HTR-8/SVneo (cell line): ENCODE measurements around the gene SLC28A1.
A peak's percentile ranks its signal among the peaks of the same experiment; 100 is the strongest.
"Not testable (repeated sequence)": the region's sequence is repeated elsewhere in the genome, so short reads cannot be mapped to it uniquely, and the experiment has no call there.

Experiments
- DNase-seq: peaks from one replicate; pipeline ENCODE4 v3.0.0; 2011; ENCODE audit warnings: low spot score, mixed read lengths; ENCODE audit not compliant: insufficient read length
- FAIRE-seq: peaks from 2 replicates; lab custom pipeline; 2011; peaks lifted over from hg19 to GRCh38; lab: Jason Lieb, UNC

SLC28A1 gene

DNA sequence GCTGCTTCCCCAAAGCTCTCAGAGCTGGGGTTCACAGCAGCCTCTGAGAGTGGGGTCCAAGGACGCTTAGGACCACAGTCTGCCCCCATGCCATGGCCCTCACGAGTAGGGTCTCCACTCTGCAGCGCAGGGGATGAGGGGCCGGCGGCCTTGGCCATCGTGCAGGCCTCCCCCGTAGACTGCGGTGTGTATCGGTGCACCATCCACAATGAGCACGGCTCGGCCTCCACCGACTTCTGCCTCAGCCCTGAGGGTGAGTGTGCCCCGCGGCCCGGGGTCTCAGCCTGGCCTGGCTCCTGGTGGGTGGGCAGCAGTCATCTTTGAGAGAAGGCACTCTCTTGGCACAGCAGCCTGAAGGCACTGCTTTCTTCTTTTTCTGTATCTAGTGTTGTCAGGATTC lies 24.8 kb upstream of the SLC28A1 start:
- FAIRE-seq = no peak

DNA sequence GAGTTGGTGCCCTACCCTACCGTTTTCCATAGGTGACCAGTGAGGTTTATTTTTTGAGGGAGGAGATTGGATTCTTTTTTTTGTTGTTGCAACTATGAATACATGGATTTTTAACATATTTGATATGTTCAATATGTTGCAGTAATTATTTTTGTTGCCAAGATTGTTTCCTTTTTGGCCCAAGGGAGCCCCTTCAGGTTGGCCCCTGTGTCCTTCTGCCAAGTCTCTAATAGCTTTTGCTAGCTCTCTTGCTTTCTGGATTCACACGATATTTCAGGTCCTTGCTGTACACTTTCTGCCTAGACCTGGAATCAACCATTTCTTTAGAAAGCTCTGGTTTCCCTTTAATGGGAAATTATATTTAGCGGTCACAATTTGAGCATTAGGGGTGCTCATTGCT lies 22.7 kb upstream of the SLC28A1 start:
- FAIRE-seq (no peak), DNase-seq (no peak)

More for the DNA sequence above, 24.8 kb upstream of the SLC28A1 start:
- no peak for DNase-seq

DNA sequence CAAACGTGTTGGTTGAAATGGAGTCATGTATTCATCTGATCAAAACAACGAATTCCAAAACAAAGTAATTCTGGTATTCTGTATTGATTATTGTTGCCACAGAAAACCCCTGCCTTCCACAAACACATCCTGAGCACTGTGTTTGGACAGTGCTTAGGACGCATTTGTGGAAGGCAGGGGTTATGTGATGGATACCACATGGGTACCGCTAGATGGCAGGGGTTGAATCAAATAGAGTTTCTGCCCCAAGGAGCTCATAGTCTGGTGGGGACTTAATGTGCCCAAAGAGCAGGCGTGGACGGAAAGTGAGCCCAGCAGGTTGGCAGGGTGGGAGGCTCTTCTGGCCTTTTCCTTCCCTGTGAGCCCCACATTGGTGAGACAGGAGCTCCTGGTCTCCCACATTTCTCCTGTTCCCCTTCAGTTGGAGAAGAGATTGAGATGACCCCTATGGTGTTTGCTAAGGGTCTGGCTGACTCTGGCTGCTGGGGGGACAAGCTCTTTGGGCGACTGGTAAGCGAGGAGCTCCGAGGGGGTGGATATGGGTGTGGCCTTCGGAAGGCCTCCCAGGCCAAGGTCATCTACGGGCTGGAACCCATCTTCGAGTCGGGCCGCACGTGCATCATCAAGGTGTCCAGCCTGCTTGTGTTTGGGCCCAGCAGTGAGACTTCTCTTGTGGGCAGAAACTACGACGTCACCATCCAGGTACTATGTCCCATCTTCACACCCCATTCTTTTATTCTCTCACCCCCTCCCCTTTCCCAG lies 22.1 kb upstream of the SLC28A1 start:
- no peak for FAIRE-seq
- DNase-seq = no peak

DNA sequence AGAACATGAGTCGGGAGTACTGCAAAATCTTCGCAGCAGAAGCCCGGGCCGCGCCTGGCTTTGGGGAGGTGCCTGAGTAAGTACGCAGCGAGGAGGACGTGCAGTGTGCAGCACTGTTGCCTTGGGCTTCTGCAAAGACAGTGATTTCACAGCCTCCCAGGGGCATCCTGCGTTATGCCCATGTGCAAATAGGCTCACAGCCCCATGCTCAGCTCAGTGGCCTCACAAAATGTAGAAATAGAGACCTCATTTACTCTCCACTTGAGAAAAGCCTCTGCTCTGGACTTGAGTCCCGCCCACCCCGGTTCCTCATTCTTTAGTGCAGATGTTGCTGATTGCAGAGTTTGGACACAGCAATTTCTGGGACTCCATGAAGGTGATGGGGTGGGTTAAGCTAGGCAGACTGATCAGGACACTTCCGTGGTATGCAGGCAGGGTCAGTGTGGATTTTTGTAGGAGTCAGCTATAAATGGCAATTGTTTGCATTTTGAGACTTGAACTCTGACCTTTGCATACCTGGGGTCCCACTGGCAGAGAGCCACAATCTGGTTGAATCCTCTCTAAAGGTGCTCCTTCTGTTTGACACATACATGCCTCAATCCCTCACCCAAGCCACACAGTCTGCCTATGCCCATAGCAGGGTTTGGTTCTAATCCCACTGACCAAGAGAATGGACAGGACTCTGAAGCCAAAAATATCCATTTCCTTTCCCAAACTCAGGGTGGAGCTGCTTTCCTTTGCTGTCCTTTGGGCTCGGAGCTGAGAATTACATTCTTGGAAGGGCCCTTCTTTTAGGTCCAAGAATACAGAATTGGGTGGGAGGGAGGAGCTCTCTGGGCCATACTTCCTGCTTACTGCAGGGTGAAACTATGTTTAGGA lies 20.7 kb upstream of the SLC28A1 start:
- DNase-seq (no peak), FAIRE-seq (no peak)

DNA sequence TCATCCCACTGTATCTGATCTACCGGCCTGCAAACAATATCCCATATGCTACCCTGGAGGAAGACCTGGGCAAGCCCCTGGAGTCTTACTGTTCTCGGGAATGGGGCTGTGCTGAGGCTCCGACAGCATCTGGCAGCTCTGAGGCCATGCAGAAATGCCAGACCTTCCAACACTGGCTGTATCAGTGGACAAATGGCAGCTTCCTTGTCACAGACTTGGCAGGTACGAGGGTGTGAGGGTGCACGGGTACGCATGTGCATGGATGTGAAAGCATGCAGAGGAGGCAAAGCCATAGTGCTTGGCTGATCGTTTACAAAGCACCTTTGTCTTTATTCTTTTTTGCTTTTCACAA lies 20.0 kb upstream of the SLC28A1 start:
- FAIRE-seq = no peak
- no peak for DNase-seq

DNA sequence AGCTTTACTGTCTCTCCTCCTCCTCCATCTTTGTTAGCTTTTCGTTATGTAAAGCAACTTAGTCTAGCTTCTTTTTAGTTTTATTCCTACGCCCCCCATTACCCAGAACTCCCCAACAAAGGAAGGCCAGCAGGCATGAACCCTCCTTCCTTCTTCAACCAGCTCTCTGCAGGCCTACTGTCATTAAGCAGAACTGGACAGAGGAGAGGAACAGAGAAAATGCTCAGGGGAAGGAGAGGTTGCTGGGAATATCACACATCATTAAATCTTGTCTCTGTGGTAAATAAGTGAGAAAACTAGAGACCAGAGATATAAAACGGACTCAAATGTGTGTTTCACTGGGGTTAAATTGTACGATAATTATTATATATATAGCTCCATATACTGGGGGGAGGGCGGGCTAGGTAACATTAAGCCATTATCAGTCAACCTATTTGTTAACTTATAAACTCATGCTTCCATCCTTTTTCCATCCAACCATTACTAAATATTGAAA lies 19.3 kb upstream of the SLC28A1 start:
- DNase-seq (no peak), FAIRE-seq (no peak)

DNA sequence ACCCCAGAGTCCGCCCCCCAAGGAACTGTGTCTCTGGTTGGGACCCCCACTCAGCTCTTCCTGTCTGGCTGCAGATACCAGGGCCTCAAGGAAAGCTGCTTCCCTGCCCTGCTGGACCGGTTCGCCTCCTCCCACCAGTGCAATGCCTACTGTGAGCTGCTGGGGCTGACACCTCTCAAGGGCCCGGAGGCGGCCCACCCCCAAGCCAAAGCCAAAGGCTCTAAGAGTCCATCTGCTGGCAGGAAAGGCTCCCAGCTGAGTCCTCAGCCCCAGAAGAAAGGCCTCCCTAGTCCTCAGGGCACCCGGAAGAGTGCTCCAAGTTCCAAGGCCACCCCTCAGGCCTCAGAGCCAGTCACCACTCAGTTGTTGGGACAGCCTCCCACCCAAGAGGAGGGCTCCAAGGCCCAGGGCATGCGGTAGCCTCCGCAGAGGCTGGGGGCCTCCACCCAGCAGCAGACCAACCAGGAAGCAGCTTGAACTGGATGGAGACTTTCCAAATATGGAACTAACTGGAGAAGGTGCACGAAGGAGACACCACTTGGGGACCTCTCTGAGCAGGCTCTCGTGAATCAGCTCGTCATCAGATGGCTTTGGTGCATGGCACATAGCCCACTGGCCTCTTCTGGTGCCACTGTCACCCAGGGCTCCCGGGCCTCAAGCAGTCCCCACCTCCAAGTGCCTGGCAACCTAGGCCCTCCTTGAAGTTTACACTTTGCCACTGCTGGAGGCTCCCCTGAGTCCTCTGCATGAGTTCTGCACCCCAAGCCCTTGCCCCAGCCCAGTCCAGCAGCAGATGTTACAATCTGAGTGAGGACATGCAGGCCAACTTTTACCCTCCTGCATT lies 16.2 kb upstream of the SLC28A1 start:
- no peak for FAIRE-seq
- DNase-seq = no peak

DNA sequence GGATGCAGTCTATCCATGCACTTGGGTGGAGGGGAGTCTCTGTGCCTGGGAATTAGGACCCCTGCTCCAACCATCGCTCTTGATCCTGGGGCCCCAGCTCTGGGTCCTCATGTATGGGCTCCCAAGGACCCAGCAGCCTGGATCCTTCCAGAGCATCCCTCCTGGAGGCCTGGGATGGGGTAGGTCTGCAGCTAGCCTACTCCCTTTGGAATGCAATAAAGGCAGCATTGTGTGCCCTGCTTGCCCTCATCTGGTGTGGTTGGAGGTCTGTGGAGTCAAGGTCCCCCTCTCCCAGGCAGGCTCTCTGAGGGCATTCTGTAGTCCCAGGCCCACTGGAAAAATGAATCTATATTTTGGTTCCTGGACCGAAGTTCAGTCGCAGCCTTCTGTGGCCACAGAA lies 15.0 kb upstream of the SLC28A1 start:
- no peak for DNase-seq
- FAIRE-seq = no peak

DNA sequence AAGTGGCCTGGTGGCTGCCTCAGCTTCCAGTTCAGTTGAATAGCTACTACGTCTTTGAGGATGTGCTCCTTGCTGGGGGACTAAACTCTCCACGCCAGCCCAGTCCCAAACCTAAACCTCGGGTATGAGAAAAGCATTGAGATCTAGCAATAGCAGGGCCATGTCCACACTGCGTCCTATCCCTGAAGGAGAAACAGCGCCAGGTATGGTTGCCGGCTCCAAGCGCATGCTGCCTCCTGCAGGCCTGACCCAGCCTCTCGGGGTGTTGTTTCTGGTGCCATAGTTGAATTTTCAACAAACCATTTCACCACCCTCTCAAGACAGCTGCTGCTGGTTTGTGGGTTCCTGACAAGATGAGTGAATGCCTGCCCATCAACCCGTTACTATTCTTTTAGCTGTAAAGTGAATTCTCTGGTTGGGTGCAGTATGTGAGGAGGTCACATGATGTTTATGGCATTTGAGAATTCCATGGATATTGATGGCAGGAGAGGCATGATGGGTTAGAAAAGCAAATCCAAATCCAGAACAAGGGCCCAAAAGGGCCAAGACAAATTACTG lies 13.0 kb upstream of the SLC28A1 start:
- FAIRE-seq = no peak

DNA sequence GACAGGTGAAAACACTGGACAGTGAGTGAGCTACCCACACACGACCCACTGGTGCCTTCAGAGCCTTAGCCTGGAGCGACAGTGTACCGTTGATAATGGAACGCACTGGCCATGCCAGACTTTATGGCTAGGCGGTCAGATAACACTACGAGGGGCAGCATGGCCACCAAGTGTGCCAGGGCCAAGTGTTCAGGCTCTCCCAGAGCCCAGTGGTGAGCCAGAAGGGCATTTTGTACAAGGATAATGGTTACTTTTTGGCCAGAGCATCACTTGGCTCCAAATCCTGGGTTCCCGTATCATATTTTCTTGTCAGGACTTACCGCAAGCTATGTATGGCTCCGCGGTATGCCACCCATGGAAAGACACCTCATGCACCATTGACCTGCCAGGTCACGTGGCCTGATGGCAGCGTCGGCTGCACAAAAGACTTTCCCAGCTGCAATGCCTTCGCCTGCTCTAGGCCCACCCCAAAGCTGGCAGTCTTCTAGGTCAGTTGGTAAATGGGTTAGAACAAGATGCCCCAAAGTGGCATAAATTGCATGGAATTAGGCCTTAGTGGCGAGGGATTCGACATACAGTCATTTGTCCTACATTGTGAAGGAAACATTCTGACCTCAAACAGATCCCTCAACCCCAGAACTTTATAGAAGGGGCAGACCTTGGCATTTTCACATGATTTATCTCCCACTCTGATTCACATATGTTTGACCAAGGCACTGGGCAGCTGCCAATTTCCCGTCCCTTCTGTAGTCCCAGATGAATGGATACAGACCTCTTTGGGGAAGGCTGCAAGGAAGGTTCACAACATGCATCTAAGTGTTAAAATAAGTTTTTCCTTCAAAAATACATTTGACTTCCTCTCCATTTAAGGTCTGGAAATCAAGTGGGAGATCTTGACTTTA lies 12.2 kb upstream of the SLC28A1 start:
- DNase-seq (no peak), FAIRE-seq (no peak)

More for the DNA sequence above, 13.0 kb upstream of the SLC28A1 start:
- no peak for DNase-seq

DNA sequence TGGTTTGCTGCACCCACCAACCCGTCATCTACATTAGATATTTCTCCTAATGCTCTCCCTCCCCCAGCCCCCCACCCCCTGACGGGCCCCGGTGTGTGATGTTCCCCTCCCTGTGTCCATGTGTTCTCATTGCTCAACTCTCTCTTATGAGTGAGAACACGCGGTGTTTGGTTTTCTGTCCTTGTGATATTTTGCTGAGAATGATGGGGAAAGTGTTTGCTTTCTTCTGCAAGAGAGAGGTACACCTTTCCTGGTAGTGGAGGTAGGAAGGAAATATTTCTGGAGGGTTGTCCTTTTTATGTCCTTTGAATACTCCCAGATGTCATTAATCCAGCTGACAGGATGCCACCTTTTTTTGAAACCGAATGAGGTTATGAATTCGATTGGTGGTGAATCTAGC lies 10.5 kb upstream of the SLC28A1 start:
- DNase-seq = no peak
- no peak for FAIRE-seq

DNA sequence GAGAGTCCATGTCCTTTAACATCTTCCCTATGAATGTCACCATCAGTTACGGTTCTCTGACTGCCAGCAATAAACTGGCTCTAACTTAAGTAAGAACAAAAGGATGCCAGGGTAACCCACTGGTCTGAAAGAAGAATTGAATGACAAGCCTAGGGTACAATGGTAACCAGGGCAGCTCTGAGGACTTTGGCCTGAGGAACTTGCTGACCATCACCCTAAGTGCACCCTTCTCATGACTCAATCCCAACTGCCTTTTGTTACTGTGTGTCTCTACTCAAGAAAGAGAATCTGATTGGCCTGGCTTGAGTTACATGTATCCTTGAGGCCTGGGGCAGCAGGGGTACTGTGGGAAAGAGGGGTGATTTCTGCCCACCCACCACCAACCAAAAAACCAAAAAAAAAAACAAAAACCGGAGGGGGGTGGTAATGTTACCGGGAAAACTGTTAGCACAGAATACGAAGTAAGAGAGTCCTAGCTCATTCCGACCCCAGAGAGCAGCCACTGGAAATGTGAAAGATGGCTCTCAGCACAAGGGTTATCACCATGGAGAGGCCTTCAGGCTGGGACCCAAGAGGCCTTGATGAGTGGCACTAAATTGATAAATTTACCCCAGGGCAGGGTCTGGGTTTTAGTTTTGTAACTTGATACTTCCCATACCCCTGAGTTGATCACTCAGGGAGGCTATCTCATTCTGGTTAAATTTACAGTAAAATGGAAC lies 9.3 kb upstream of the SLC28A1 start:
- no peak for FAIRE-seq
- DNase-seq = no peak

DNA sequence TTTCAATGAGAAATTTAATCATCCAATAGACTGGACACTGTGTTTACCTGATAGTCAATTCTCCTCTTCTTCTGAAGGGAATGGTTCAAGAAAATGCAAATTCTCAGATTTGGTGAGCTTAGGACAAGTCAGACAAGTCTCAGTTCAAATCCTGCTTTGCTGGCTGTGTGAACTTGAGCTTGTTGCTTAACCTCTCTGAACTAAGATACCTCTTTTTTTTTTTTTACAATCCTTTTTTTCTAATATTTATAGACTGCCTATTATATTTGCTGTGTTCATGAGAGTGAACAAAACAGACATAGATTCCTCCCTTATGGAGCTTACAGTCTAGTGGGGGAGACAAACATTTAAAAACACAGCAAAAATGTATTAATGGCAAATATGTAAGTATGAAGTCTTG lies 8.2 kb upstream of the SLC28A1 start:
- DNase-seq = no peak

DNA sequence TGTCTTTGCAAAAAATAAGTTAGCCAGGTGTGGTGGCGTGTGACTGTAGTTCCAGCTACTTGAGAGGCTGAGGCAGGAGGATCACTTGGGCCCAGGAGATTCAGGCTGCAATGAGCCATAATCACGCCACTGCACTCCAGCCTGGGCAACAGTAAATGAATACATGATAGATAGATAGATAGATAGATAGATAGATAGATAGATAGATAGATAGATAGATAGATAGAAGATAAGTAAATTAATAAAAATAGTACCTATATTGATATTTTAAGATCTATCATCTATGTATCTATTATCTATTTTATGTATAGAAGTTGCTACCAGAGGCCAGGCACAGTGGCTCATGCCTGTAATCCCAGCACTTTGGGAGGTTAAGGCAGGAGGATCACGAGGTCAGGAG lies 6.8 kb upstream of the SLC28A1 start:
- not testable (repeated sequence) for FAIRE-seq

More for the DNA sequence above, 8.2 kb upstream of the SLC28A1 start:
- FAIRE-seq = no peak

DNA sequence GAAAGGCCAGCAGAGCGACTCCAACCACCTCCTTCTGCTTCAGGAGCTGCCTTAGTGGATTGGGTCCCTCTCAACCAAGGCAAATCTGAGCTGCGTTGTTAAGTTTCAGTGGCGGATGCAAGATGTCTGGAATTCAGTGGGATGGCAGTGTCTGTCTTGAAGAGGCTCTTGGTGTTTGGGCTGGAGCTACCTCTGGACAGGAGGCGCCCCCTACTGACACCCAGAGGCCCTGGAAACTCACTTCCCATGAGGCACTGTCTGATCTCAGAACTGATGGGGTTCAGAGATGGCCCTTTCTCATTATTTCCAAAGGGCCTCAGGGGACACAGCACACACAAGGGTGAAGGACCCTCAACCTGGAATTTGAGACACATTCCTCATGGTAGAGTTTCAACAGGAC lies 6.0 kb upstream of the SLC28A1 start:
- peak; percentile 75 for DNase-seq
- FAIRE-seq = no peak

More for the DNA sequence above, 6.8 kb upstream of the SLC28A1 start:
- not testable (repeated sequence) for DNase-seq

DNA sequence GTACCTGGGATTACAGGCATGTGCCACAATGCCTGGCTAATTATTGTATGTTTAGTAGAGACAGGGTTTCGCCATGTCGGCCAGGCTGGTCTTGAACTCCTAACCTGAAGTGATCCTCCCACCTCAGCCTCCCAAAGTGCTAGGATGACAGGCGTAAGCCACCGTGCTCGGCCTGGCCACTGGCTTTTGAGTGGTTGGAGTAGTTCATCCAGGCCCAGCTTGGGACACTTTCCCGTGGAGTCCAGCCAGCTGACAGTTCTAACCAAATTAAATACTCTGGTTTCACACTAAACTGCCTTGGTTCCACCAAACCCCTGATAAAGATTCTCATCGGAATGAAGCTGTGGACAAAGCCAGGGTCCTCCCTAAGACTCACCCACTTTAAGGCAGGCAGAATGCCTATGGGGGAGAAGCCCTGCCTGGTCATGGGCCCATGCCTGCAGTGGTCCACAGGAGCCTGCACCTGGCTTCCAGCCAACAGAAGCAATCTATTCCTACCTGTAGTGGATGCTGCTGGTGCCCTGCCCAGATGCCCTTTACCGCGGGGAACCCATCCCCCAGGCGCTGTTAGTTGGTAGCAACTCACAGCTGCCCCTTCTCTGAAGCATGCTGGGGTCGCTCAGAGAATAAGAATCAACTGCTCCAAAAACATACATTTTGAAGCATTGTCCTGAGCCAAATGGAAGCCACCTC lies 5.2 kb upstream of the SLC28A1 start:
- no peak for FAIRE-seq
- no peak for DNase-seq

DNA sequence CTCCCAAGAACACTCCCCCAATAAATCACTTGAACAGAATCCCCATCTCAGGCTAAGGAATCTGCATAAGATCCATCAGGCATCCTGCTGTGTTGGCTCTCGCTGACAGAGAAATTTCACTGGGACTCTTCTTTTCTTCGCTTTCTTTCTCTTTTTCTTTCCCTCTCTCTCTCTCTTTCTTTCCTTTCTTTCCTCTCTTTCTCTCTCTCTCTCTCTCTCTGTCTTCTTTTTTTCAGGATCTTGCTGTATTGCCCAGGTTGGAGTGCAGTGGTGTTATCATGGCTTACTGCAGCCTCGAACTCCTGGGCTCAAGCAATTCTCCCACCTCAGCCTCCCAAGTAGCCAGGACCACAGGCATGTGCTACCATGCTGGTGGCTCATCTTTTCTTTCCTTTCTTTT lies 4.5 kb upstream of the SLC28A1 start:
- FAIRE-seq = no peak
- DNase-seq = no peak
